ENCODE results near the gene NKAIN2.
"Not testable (repeated sequence)": the region's sequence is repeated elsewhere in the genome, so short reads cannot be mapped to it uniquely, and the experiment has no call there.

Gene NKAIN2

GRCh38 chr6:123895806-123896205 lies 92.1 kb downstream of the NKAIN2 start:
- no peak for DNase-seq (ENCODE audit: low spot score)

GRCh38 chr6:123896869-123897268 lies 93.2 kb downstream of the NKAIN2 start:
- no peak for DNase-seq (ENCODE audit: low spot score)

- no peak for DNase-seq (ENCODE audit: low spot score)
Measured at GRCh38 chr6:123897965-123898364, 94.3 kb downstream of the NKAIN2 start.

- DNase-seq (ENCODE audit: low spot score) = no peak
Measured at GRCh38 chr6:123898665-123899064, 95.0 kb downstream of the NKAIN2 start.

- no peak for DNase-seq (ENCODE audit: low spot score)
Measured at GRCh38 chr6:123899745-123900144, 96.1 kb downstream of the NKAIN2 start.

- no peak for DNase-seq (ENCODE audit: low spot score)
Measured at GRCh38 chr6:123901436-123901835, 97.8 kb downstream of the NKAIN2 start.

GRCh38 chr6:123902738-123903313 lies 99.2 kb downstream of the NKAIN2 start:
- DNase-seq (ENCODE audit: low spot score) = no peak

GRCh38 chr6:123904228-123904627 lies 100.6 kb downstream of the NKAIN2 start:
- no peak for DNase-seq (ENCODE audit: low spot score)

GRCh38 chr6:123908797-123909196 lies 105.1 kb downstream of the NKAIN2 start:
- DNase-seq (ENCODE audit: low spot score) = no peak

- DNase-seq (ENCODE audit: low spot score) = no peak
Measured at GRCh38 chr6:123909989-123910388, 106.3 kb downstream of the NKAIN2 start.

- no peak for DNase-seq (ENCODE audit: low spot score)
Measured at GRCh38 chr6:123913863-123914262, 110.2 kb downstream of the NKAIN2 start.

- DNase-seq (ENCODE audit: low spot score) = not testable (repeated sequence)
Measured at GRCh38 chr6:123923379-123923778, 119.7 kb downstream of the NKAIN2 start.

- DNase-seq (ENCODE audit: low spot score) = no peak
Measured at GRCh38 chr6:123925350-123925749, 121.7 kb downstream of the NKAIN2 start.

GRCh38 chr6:123925842-123926399 lies 122.3 kb downstream of the NKAIN2 start:
- DNase-seq (ENCODE audit: low spot score) = no peak

GRCh38 chr6:123928529-123928928 lies 124.9 kb downstream of the NKAIN2 start:
- no peak for DNase-seq (ENCODE audit: low spot score)

- no peak for DNase-seq (ENCODE audit: low spot score)
Measured at GRCh38 chr6:123931928-123932327, 128.3 kb downstream of the NKAIN2 start.

- no peak for DNase-seq (ENCODE audit: low spot score)
Measured at GRCh38 chr6:123940551-123940950, 136.9 kb downstream of the NKAIN2 start.

GRCh38 chr6:123941855-123942254 lies 138.2 kb downstream of the NKAIN2 start:
- DNase-seq (ENCODE audit: low spot score) = no peak

- DNase-seq (ENCODE audit: low spot score) = no peak
Measured at GRCh38 chr6:123945386-123945785, 141.7 kb downstream of the NKAIN2 start.

- no peak for DNase-seq (ENCODE audit: low spot score)
Measured at GRCh38 chr6:123953920-123954319, 150.3 kb downstream of the NKAIN2 start.

- no peak for DNase-seq (ENCODE audit: low spot score)
Measured at GRCh38 chr6:123956492-123957139, 153.0 kb downstream of the NKAIN2 start.

- DNase-seq (ENCODE audit: low spot score) = no peak
Measured at GRCh38 chr6:123962508-123962907, 158.8 kb downstream of the NKAIN2 start.

- DNase-seq (ENCODE audit: low spot score) = peak; percentile 2
Measured at GRCh38 chr6:123965894-123966293, 162.2 kb downstream of the NKAIN2 start.

- no peak for DNase-seq (ENCODE audit: low spot score)
Measured at GRCh38 chr6:123966618-123967017, 163.0 kb downstream of the NKAIN2 start.

Measured in COLO829 (cell line).